H1 (cell line): ENCODE data around the gene PRKAR2B. TPM values are rescaled to one million over a fixed set of nuclear protein-coding genes. Genes with fewer than 3 reads are reported as not detected.
A peak's percentile ranks its signal among the peaks of the same experiment; 100 is the strongest.

ENCODE experiments used
- CTCF ChIA-PET: fragments of 300-600 bp; sonication (Branson Sonifier 250); formaldehyde crosslinking; loops from one replicate; lab custom pipeline; 2021; ENCODE audit not compliant: partially characterized antibody; lab: Charles Lee
- POLR2A ChIA-PET: fragments of 300-600 bp; sonication (Branson Sonifier 250); formaldehyde crosslinking; loops from one replicate; lab custom pipeline; 2021; ENCODE audit warnings: inconsistent platforms; ENCODE audit not compliant: partially characterized antibody; lab: Charles Lee
- DNase-seq, 2 experiments: peaks; one replicate each; pipeline versions ENCODE4 v3.0.0 to v3.0.0-alpha.2; 2010 to 2022; ENCODE audit warnings: low spot score in 2 of 2, low read depth in 1 of 2, mixed read lengths in 1 of 2
- FAIRE-seq: peaks from 2 replicates; lab custom pipeline; 2011; peaks lifted over from hg19 to GRCh38; lab: Jason Lieb, UNC
- H2AFZ ChIP-seq: 2 replicates; pipeline ENCODE4 v1.8.1; 2012; ENCODE audit warnings: low read length, inconsistent platforms
- H2AK5ac ChIP-seq: 2 replicates; pipeline ENCODE4 v1.6.1; 2013; ENCODE audit warnings: low read depth, low read length
- H2BK120ac ChIP-seq: replicated peaks from 2 replicates; pipeline ENCODE3; 2013; ENCODE audit warnings: low read depth, low read length, inconsistent platforms
- H2BK12ac ChIP-seq: 2 replicates; pipeline ENCODE4 v1.6.1; 2013; ENCODE audit warnings: low read depth, low read length
- H2BK15ac ChIP-seq: 2 replicates; pipeline ENCODE4 v1.6.1; 2013; ENCODE audit warnings: low read length
- H2BK20ac ChIP-seq: 2 replicates; pipeline ENCODE4 v1.6.1; 2013; ENCODE audit warnings: low read length
- H2BK5ac ChIP-seq: 2 replicates; pipeline ENCODE4 v1.6.1; 2013; ENCODE audit warnings: low read depth, low read length
- H3K14ac ChIP-seq: 2 replicates; pipeline ENCODE4 v1.6.1; 2013; ENCODE audit warnings: inconsistent platforms; ENCODE audit not compliant: insufficient read length
- H3K18ac ChIP-seq: 2 replicates; pipeline ENCODE4 v1.6.1; 2013; ENCODE audit warnings: low read length; ENCODE audit errors: extremely low read depth
- H3K23ac ChIP-seq: 2 replicates; pipeline ENCODE4 v1.6.1; 2013; ENCODE audit warnings: inconsistent platforms; ENCODE audit not compliant: insufficient read length
- H3K23me2 ChIP-seq: 2 replicates; pipeline ENCODE4 v1.6.1; 2013; ENCODE audit warnings: low read depth, low read length
- H3K27ac ChIP-seq: 2 replicates; pipeline ENCODE4 v1.6.1; 2011; ENCODE audit warnings: low read depth, low read length, inconsistent platforms
- H3K27me3 ChIP-seq, 4 experiments: replicated peaks in 1 of 4; 1 replicate in 1 of 4; 2 replicates in 3 of 4; pipeline versions ENCODE4 v1.6.1 to v1.8.1; 2011 to 2013; ENCODE audit warnings: low read length in 3 of 4, mild to moderate bottlenecking in 3 of 4, inconsistent platforms in 2 of 4, mixed read lengths in 2 of 4, moderate library complexity in 1 of 4; ENCODE audit not compliant: control insufficient read depth in 3 of 4, insufficient read depth in 3 of 4; ENCODE audit errors: extremely low read depth in 1 of 4
- H3K36me3 ChIP-seq, 4 experiments: 2 replicates each; pipeline versions ENCODE4 v1.6.1 to v1.8.1; 2011 to 2013; ENCODE audit warnings: mild to moderate bottlenecking in 4 of 4, low read length in 3 of 4, moderate library complexity in 2 of 4, control low read depth in 1 of 4, inconsistent platforms in 1 of 4; ENCODE audit not compliant: insufficient read depth in 4 of 4, control insufficient read depth in 2 of 4
- H3K4ac ChIP-seq: replicated peaks from 2 replicates; pipeline ENCODE3; 2013; ENCODE audit warnings: low read length, low read depth, mixed read lengths, inconsistent platforms; ENCODE audit not compliant: insufficient read length
- H3K4me1 ChIP-seq, 4 experiments: replicated peaks in 1 of 4; 1 replicate in 1 of 4; 2 replicates in 3 of 4; pipeline versions ENCODE4 v1.6.1 to v1.8.1; 2011 to 2013; ENCODE audit warnings: low read length in 3 of 4, inconsistent platforms in 2 of 4, mixed read lengths in 1 of 4; ENCODE audit not compliant: insufficient read depth in 4 of 4, control insufficient read depth in 3 of 4
- H3K4me2 ChIP-seq, 2 experiments: 2 replicates each; pipeline versions ENCODE4 v1.6.1 to v1.8.1; 2011 to 2013; ENCODE audit warnings: low read depth in 2 of 2, low read length in 2 of 2, control low read depth in 1 of 2, inconsistent platforms in 1 of 2, mild to moderate bottlenecking in 1 of 2; ENCODE audit not compliant: insufficient read depth in 1 of 2
- H3K4me3 ChIP-seq, 4 experiments: fragments of 200-600, 300-600 bp in 1 of 4; sonication (generic), shearing (Covaris generic), sonication (Bioruptor Twin) in 1 of 4; 2 replicates each; pipeline versions ENCODE4 v1.5.1 to v1.8.1; 2011 to 2016; ENCODE audit warnings: low read length in 4 of 4, low read depth in 3 of 4, control low read depth in 2 of 4, inconsistent platforms in 2 of 4, mild to moderate bottlenecking in 2 of 4, mixed read lengths in 1 of 4, moderate library complexity in 1 of 4; ENCODE audit not compliant: insufficient read depth in 2 of 4; ENCODE audit errors: extremely low read depth in 1 of 4
- H3K56ac ChIP-seq: replicated peaks from 2 replicates; pipeline ENCODE3; 2013; ENCODE audit warnings: low read depth, mild to moderate bottlenecking, mixed read lengths, low read length, inconsistent platforms; ENCODE audit not compliant: insufficient read length
- H3K79me1 ChIP-seq: 2 replicates; pipeline ENCODE4 v1.6.1; 2013; ENCODE audit warnings: low read depth, low read length, control low read depth
- H3K79me2 ChIP-seq, 2 experiments: 2 replicates each; pipeline versions ENCODE4 v1.6.1 to v1.8.1; 2012 to 2013; ENCODE audit warnings: low read length in 2 of 2, mild to moderate bottlenecking in 2 of 2, inconsistent platforms in 1 of 2; ENCODE audit not compliant: insufficient read depth in 2 of 2, control insufficient read depth in 1 of 2
- H3K9ac ChIP-seq, 4 experiments: replicated peaks in 1 of 4; 1 replicate in 1 of 4; 2 replicates in 3 of 4; pipeline versions ENCODE4 v1.6.1 to v1.8.1; 2011 to 2013; ENCODE audit warnings: low read depth in 3 of 4, low read length in 3 of 4, control low read depth in 2 of 4, mild to moderate bottlenecking in 2 of 4, moderate library complexity in 2 of 4, inconsistent platforms in 1 of 4; ENCODE audit errors: extremely low read depth in 1 of 4
- H3K9me3 ChIP-seq, 2 experiments: 2 replicates each; pipeline versions ENCODE4 v1.6.1 to v1.8.1; 2012 to 2013; ENCODE audit warnings: mild to moderate bottlenecking in 2 of 2, moderate library complexity in 2 of 2, control low read depth in 1 of 2, inconsistent platforms in 1 of 2, low read depth in 1 of 2, low read length in 1 of 2, mixed read lengths in 1 of 2; ENCODE audit not compliant: insufficient read depth in 2 of 2
- H4K20me1 ChIP-seq, 2 experiments: replicated peaks in 1 of 2; 2 replicates each; pipeline versions ENCODE3 to v1.8.1; 2011 to 2013; ENCODE audit warnings: inconsistent platforms in 2 of 2, low read length in 2 of 2, mild to moderate bottlenecking in 1 of 2; ENCODE audit not compliant: insufficient read depth in 2 of 2, control insufficient read depth in 1 of 2
- H4K5ac ChIP-seq: 2 replicates; pipeline ENCODE4 v1.6.1; 2013; ENCODE audit warnings: low read length, low read depth, mixed read lengths, inconsistent platforms; ENCODE audit not compliant: insufficient read length
- H4K8ac ChIP-seq: 2 replicates; pipeline ENCODE4 v1.8.0; 2013; ENCODE audit warnings: mild to moderate bottlenecking, moderate library complexity, low read length, inconsistent platforms; ENCODE audit not compliant: insufficient read depth; ENCODE audit errors: extremely low read depth
- H4K91ac ChIP-seq: replicated peaks from 2 replicates; pipeline ENCODE3; 2013; ENCODE audit warnings: low read length, mixed read lengths, inconsistent platforms; ENCODE audit not compliant: insufficient read length
- BRCA1 ChIP-seq: IDR thresholded peaks from 2 replicates; pipeline ENCODE4 v1.6.1; 2012; ENCODE audit warnings: low read depth, low read length, improper control_type of control experiment
- EGR1 ChIP-seq: IDR thresholded peaks from 2 replicates; pipeline ENCODE4 v1.6.1; 2011; ENCODE audit warnings: low read depth, low read length, borderline replicate concordance
- HDAC6 ChIP-seq: IDR thresholded peaks from one replicate; pipeline ENCODE4 v1.7.1; 2012; ENCODE audit warnings: low read depth, mild to moderate bottlenecking, inconsistent platforms, low read length, moderate library complexity
- RBBP5 ChIP-seq: IDR thresholded peaks from 2 replicates; pipeline ENCODE4 v1.7.1; 2012; ENCODE audit warnings: low read depth, mild to moderate bottlenecking, inconsistent platforms, low read length, moderate library complexity, borderline replicate concordance
- RFX5 ChIP-seq: IDR thresholded peaks from 2 replicates; pipeline ENCODE4 v1.6.1; 2011; ENCODE audit warnings: low read depth, low read length, improper control_type of control experiment, borderline replicate concordance
- SP1 ChIP-seq: IDR thresholded peaks from 2 replicates; pipeline ENCODE4 v1.6.1; 2011; ENCODE audit warnings: low read depth, low read length
- TBP ChIP-seq: IDR thresholded peaks from 2 replicates; pipeline ENCODE4 v1.6.1; 2011; ENCODE audit warnings: low read depth, low read length, improper control_type of control experiment
- TCF12 ChIP-seq: IDR thresholded peaks from 2 replicates; pipeline ENCODE4 v1.6.1; 2011; ENCODE audit warnings: low read depth, mild to moderate bottlenecking, low read length
- WGBS, 2 experiments: shearing (Covaris generic) in 1 of 2; methylation state at CpG; one replicate each; pipeline versions ENCODE4 v1.1.6 to v1.1.7; 2013 to 2015; ENCODE audit warnings: low lambda C conversion rate in 2 of 2, mixed read lengths in 2 of 2, inconsistent platforms in 1 of 2, low coverage in 1 of 2, missing lambda C conversion rate in 1 of 2; ENCODE audit not compliant: insufficient replicate concordance in 2 of 2, insufficient coverage in 1 of 2, insufficient read length in 1 of 2; ENCODE audit errors: extremely low coverage in 1 of 2, missing lambda C conversion rate in 1 of 2; 5-methylcytosine and 5-hydroxymethylcytosine counted together
- polyA plus RNA-seq, 7 experiments: library from polyadenylated mRNA; depleted of rRNA in 3 of 7; stranded (reverse) in 5 of 7; unstranded in 2 of 7; fragments of >200 nt in 5 of 7; fragments of 200-250 nt in 2 of 7; gene quantifications; 1 replicate in 5 of 7; 2 replicates in 1 of 7; 4 replicates in 1 of 7; pipeline versions ENCODE4 v1.2.1 to v1.2.3, GENCODE V29; 2011 to 2013; ENCODE audit warnings: missing spikeins in 2 of 7, mixed read lengths in 2 of 7
- total RNA-seq: library from RNA; stranded (reverse); fragmentation: NEBNext Ultra II Directional; extraction: Animal tissue kit (Norgen Biotek cat#: 25700); gene quantifications from 2 replicates; pipeline ENCODE4 v1.2.1, GENCODE V29; 2021
- TF ChIP-seq, protein P1 (sequence below): IDR thresholded peaks from 2 replicates; pipeline ENCODE4 v1.6.1; 2012; ENCODE audit warnings: inconsistent platforms
- TF ChIP-seq, protein P2 (sequence below), 3 experiments: IDR thresholded peaks; 1 replicate in 2 of 3; 2 replicates in 1 of 3; pipeline versions ENCODE4 v1.5.1 to v1.6.1; 2011; ENCODE audit warnings: low read length in 3 of 3, mild to moderate bottlenecking in 3 of 3, inconsistent platforms in 2 of 3, low read depth in 1 of 3, moderate library complexity in 1 of 3; ENCODE audit not compliant: insufficient read depth in 1 of 3; ENCODE audit errors: control extremely low read depth in 1 of 3

Gene PRKAR2B
- total and polyA plus RNA-seq, 2 of the 8 experiments (the other 6 are each of a cell fraction or from before 2014, with no cell fraction given) = 10.4 to 37.0 TPM

DNA sequence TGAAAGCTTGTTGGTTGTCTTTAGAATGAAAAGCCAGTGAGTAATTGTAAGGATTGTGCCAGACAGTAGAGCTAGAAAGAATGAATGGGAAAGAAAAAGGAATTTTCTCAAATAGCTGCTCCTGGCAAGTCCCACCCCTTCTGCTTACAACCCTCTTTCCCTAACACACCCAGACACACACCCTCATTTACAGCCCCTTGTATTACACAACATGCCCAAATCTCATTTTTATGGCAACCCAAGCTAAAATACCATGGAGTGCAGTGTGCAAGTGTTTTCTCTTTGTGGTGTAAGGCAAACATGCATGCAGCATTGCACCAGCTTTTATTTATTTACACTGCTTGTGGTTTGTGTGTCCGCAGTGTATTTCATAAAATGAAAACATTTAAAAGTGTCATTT, 1.5 kb downstream of the PRKAR2B start:
- Histone ChIP-seq H3K4ac (no peak overlapping the region), H3K79me2 (peaks cover 0 to 47% of the 10 kb centered on the region in 2 experiments; a peak in 3 of 4 replicates)
- no peak for FAIRE-seq

More for the DNA sequence above, 1.5 kb downstream of the PRKAR2B start:
- no peak for DNase-seq
- Histone ChIP-seq H3K27me3 (no peaks in the 10 kb centered on the region), H3K79me1 (no peaks in the 10 kb centered on the region), H2AK5ac (no peak overlapping the region), H4K91ac (no peak overlapping the region), H3K9me3 (peaks cover 0 to 4% of the 10 kb centered on the region in 2 experiments; a peak in 1 of 4 replicates), H3K27ac (no peak overlapping the region), H2AFZ (no peak overlapping the region), H2BK120ac (no peak overlapping the region), H2BK5ac (no peak overlapping the region), H3K4me2 (peak overlapping the region; percentile 81 to 84), H4K20me1 (peaks cover 0 to 2% of the 10 kb centered on the region in 2 experiments), H3K4me3 (peak overlapping the region; percentile 50 to 80 (median 68); a peak in 7 of 8 replicates), H3K18ac (no peak overlapping the region), H3K36me3 (no peaks in the 10 kb centered on the region), H3K23me2 (peaks cover 7% of the 10 kb centered on the region), H4K5ac (no peak overlapping the region), H4K8ac (no peak overlapping the region), H2BK15ac (no peak overlapping the region), H3K23ac (no peak overlapping the region), H3K14ac (no peak overlapping the region), H3K56ac (no peak overlapping the region), H2BK20ac (no peak overlapping the region), H3K9ac (no peak overlapping the region), H3K4me1 (peaks cover 2 to 6% (median 5%) of the 10 kb centered on the region in 4 experiments; a peak in 4 of 7 replicates), H2BK12ac (no peak overlapping the region)
- WGBS, 2 experiments = 94% methylated on average over 1 of the region's 1 CpG; no CpG with 5 or more reads in 1 of the 2 experiments
- TF ChIP-seq EGR1 = no peak
- TF ChIP-seq TCF12 = no peak
- TF ChIP-seq, protein P1, sequence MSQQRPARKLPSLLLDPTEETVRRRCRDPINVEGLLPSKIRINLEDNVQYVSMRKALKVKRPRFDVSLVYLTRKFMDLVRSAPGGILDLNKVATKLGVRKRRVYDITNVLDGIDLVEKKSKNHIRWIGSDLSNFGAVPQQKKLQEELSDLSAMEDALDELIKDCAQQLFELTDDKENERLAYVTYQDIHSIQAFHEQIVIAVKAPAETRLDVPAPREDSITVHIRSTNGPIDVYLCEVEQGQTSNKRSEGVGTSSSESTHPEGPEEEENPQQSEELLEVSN = no peak
- TF ChIP-seq HDAC6 = no peak
- TF ChIP-seq TBP = no peak
- no peak for TF ChIP-seq BRCA1
- no peak for TF ChIP-seq RBBP5
- TF ChIP-seq, protein P2, sequence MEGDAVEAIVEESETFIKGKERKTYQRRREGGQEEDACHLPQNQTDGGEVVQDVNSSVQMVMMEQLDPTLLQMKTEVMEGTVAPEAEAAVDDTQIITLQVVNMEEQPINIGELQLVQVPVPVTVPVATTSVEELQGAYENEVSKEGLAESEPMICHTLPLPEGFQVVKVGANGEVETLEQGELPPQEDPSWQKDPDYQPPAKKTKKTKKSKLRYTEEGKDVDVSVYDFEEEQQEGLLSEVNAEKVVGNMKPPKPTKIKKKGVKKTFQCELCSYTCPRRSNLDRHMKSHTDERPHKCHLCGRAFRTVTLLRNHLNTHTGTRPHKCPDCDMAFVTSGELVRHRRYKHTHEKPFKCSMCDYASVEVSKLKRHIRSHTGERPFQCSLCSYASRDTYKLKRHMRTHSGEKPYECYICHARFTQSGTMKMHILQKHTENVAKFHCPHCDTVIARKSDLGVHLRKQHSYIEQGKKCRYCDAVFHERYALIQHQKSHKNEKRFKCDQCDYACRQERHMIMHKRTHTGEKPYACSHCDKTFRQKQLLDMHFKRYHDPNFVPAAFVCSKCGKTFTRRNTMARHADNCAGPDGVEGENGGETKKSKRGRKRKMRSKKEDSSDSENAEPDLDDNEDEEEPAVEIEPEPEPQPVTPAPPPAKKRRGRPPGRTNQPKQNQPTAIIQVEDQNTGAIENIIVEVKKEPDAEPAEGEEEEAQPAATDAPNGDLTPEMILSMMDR (IDR thresholded peaks at IDR 0.05; ENCODE audit: control extremely low read depth in 1 of 3, insufficient read depth in 1 of 3, low read depth in 1 of 3, low read length in 3 of 3) = no peak
- no peak for TF ChIP-seq RFX5
- no peak for TF ChIP-seq SP1
- POLR2A ChIA-PET = no interaction called here
- CTCF ChIA-PET = interaction anchor here (1.0 to 2.1 kb wide), 8 partner anchors 16 to 253 kb away, joined by 3 to 8 read pairs (median 3); no protein-coding TSS in a partner anchor
